NT2/D1 (cell line): ENCODE measurements around the gene TBC1D9B.

Experiments used
- YY1 ChIP-seq: IDR thresholded peaks from 2 replicates; pipeline ENCODE4 v1.6.1; 2011; ENCODE audit not compliant: insufficient read length, insufficient read depth
- ZNF274 ChIP-seq: IDR thresholded peaks from 2 replicates; pipeline ENCODE4 v1.6.1; 2011; ENCODE audit warnings: mild to moderate bottlenecking, low read depth, low read length

DNA sequence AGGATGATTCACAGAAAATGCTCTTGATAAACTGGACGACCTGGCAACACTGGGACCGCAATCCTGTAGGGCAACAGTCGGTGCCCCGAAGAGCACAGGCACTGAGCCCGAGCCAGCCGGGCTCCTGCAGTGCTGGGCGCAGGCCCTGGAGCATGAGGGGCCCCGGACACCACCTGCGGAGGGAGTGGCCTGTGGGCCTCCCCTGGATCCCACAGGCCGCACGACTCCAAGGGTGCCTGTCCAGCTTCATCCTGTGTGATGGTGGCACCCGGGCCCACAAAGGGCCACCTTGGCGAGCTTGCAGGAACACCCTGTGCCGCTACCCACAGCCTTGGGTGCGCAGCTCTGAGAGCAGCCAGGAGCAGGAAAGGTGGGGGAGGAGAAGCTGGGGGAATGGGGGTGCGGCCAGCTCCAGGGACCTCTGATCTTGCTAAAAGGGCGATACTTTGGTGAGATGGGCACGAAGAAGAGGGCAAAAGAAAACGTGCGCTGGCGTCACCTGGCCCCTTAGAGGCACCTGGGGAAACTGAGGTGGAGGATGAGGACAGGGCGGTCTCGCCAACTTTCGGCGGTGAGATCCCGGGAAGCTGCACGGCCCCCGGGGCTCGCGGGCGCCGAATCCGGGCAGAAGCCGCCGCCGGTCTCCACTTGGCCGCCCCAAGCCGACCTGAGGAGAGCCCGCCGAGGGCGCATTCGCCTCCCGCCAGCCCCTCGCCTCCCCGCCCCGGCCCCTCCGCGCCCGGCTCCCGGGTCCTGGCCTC lies 722 bp downstream of the TBC1D9B start:
- no peak for TF ChIP-seq YY1
- no peak for TF ChIP-seq ZNF274
